ENCODE measurements around the gene LAMC2.

Gene LAMC2

GRCh38 chr1:183165456-183165855 is 20.6 kb upstream of the LAMC2 start:
- Histone ChIP-seq H3K4me3 (no peak overlapping the region), H3K27ac (no peak overlapping the region)
- DNase-seq (ENCODE audit: low spot score) = no peak
- TF ChIP-seq CTCF (IDR thresholded peaks at IDR 0.05) = no peak

- no peak for TF ChIP-seq CTCF (IDR thresholded peaks at IDR 0.05)
These were observed 19.6 kb upstream of the LAMC2 start for GRCh38 chr1:183166454-183166853.

GRCh38 chr1:183167676-183168075 is 18.4 kb upstream of the LAMC2 start:
- Histone ChIP-seq H3K27ac (no peak overlapping the region), H3K4me3 (no peak overlapping the region)
- DNase-seq (ENCODE audit: low spot score) = no peak
- no peak for TF ChIP-seq CTCF (IDR thresholded peaks at IDR 0.05)

More at GRCh38 chr1:183166454-183166853, 19.6 kb upstream of the LAMC2 start:
- H3K4me3 ChIP-seq = no peak overlapping the region
- no peak overlapping the region for H3K27ac ChIP-seq
- no peak for DNase-seq (ENCODE audit: low spot score)

GRCh38 chr1:183168308-183168707 is 17.8 kb upstream of the LAMC2 start:
- Histone ChIP-seq H3K27ac (no peak overlapping the region), H3K4me3 (no peak overlapping the region)
- no peak for TF ChIP-seq CTCF (IDR thresholded peaks at IDR 0.05)
- no peak for DNase-seq (ENCODE audit: low spot score)

GRCh38 chr1:183173828-183174227 is 12.2 kb upstream of the LAMC2 start:
- TF ChIP-seq CTCF (IDR thresholded peaks at IDR 0.05) = no peak
- no peak overlapping the region for H3K27ac ChIP-seq

GRCh38 chr1:183175631-183176030 is 10.4 kb upstream of the LAMC2 start:
- no peak overlapping the region for H3K4me3 ChIP-seq
- DNase-seq (ENCODE audit: low spot score) = no peak
- no peak overlapping the region for H3K27ac ChIP-seq
- no peak for TF ChIP-seq CTCF (IDR thresholded peaks at IDR 0.05)

More at GRCh38 chr1:183173828-183174227, 12.2 kb upstream of the LAMC2 start:
- H3K4me3 ChIP-seq = no peak overlapping the region
- no peak for DNase-seq (ENCODE audit: low spot score)

GRCh38 chr1:183178545-183178944 is 7.5 kb upstream of the LAMC2 start:
- Histone ChIP-seq H3K4me3 (no peak overlapping the region), H3K27ac (peak overlapping the region; percentile 8 to 56)
- no peak for DNase-seq (ENCODE audit: low spot score)
- no peak for TF ChIP-seq CTCF (IDR thresholded peaks at IDR 0.05)

All from coronary artery (tissue), 2 donors.